ENCODE measurements around the gene TLCD1. TPM values are rescaled to one million over a fixed set of nuclear protein-coding genes. Genes with fewer than 3 reads are reported as not detected.
A peak's percentile ranks its signal among the peaks of the same experiment; 100 is the strongest.

The TLCD1 gene
- total and polyA plus RNA-seq, 10 of the 15 experiments (the other 5 are each of a cell fraction or from before 2014, with no cell fraction given), result 2.9 to 19.8 (median 7.7) TPM

DNA sequence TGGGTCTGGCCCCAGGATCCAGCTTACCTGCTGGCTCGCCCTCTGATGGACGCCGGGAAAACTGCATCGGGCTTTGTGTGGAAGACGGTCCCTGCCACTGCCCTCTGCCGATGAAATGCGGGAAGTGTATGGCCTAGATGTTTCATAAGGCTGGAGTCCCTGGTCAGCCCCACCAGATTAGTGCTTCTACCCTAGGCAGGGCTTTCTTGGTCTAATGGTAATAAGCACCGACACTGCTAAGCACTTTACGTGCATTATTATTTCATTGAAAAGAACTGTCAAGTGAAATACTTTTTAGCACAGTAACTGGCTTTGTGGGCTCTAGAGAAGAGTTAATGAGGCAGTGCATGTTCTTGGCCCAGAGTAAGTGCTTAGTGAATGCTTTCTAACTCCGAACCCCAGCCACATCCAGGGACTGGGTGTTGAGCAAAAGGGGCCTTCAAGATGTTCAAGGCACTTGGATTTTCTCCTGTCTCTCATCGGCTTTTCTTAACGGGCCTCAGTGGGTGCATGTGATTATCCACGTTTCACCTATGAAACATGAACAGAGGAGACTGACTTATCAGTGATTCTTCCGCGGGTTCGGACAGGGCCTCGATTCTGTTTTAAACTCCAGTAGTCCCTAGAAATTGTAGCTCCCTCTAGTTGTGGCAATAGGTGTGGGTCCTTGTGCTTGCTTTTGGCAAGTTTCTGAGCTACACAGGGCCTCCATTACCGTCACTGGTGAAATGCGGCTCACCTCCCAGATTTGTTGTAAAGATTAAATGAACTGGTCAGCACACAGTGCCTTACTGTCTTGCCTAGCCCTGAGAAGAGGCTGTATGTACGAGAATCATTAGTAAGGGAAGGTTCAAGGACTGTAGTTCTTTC is 24.4 kb upstream of the TLCD1 start (continued):
- TF ChIP-seq, protein P1, sequence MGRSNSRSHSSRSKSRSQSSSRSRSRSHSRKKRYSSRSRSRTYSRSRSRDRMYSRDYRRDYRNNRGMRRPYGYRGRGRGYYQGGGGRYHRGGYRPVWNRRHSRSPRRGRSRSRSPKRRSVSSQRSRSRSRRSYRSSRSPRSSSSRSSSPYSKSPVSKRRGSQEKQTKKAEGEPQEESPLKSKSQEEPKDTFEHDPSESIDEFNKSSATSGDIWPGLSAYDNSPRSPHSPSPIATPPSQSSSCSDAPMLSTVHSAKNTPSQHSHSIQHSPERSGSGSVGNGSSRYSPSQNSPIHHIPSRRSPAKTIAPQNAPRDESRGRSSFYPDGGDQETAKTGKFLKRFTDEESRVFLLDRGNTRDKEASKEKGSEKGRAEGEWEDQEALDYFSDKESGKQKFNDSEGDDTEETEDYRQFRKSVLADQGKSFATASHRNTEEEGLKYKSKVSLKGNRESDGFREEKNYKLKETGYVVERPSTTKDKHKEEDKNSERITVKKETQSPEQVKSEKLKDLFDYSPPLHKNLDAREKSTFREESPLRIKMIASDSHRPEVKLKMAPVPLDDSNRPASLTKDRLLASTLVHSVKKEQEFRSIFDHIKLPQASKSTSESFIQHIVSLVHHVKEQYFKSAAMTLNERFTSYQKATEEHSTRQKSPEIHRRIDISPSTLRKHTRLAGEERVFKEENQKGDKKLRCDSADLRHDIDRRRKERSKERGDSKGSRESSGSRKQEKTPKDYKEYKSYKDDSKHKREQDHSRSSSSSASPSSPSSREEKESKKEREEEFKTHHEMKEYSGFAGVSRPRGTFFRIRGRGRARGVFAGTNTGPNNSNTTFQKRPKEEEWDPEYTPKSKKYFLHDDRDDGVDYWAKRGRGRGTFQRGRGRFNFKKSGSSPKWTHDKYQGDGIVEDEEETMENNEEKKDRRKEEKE (IDR thresholded peaks at IDR 0.05), result no peak
- peak; percentile 61 for TF ChIP-seq RUNX3 (IDR thresholded peaks at IDR 0.05; ENCODE audit: low read length)
- TF ChIP-seq POLR2A (IDR thresholded peaks at IDR 0.05; ENCODE audit: low read depth, low read length), result peak; percentile 78
- no peak for TF ChIP-seq KDM1A (IDR thresholded peaks at IDR 0.05; ENCODE audit: borderline replicate concordance)
- no peak for TF ChIP-seq NR2C2 (IDR thresholded peaks at IDR 0.05; ENCODE audit: borderline replicate concordance, control insufficient read depth, insufficient read length, low read depth)
- TF ChIP-seq DPF2 (IDR thresholded peaks at IDR 0.05), result no peak
- no peak for TF ChIP-seq MEF2A (IDR thresholded peaks at IDR 0.05; ENCODE audit: insufficient read depth, low read depth, low read length)
- TF ChIP-seq, protein P2, sequence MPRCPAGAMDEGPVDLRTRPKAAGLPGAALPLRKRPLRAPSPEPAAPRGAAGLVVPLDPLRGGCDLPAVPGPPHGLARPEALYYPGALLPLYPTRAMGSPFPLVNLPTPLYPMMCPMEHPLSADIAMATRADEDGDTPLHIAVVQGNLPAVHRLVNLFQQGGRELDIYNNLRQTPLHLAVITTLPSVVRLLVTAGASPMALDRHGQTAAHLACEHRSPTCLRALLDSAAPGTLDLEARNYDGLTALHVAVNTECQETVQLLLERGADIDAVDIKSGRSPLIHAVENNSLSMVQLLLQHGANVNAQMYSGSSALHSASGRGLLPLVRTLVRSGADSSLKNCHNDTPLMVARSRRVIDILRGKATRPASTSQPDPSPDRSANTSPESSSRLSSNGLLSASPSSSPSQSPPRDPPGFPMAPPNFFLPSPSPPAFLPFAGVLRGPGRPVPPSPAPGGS (IDR thresholded peaks at IDR 0.05; ENCODE audit: borderline replicate concordance, insufficient read depth, low read depth, low read length, poor library complexity, severe bottlenecking), result peak; percentile 55
- peak; percentile 8; the same call in 1 of the 2 replicates for TF ChIP-seq ZNF384 (IDR thresholded peaks at IDR 0.05; ENCODE audit: borderline replicate concordance, low read depth, low read length)
- TF ChIP-seq SMARCA5 (IDR thresholded peaks at IDR 0.05), result peak; percentile 97; the same call in 1 of the 2 replicates
- TF ChIP-seq, protein P3, sequence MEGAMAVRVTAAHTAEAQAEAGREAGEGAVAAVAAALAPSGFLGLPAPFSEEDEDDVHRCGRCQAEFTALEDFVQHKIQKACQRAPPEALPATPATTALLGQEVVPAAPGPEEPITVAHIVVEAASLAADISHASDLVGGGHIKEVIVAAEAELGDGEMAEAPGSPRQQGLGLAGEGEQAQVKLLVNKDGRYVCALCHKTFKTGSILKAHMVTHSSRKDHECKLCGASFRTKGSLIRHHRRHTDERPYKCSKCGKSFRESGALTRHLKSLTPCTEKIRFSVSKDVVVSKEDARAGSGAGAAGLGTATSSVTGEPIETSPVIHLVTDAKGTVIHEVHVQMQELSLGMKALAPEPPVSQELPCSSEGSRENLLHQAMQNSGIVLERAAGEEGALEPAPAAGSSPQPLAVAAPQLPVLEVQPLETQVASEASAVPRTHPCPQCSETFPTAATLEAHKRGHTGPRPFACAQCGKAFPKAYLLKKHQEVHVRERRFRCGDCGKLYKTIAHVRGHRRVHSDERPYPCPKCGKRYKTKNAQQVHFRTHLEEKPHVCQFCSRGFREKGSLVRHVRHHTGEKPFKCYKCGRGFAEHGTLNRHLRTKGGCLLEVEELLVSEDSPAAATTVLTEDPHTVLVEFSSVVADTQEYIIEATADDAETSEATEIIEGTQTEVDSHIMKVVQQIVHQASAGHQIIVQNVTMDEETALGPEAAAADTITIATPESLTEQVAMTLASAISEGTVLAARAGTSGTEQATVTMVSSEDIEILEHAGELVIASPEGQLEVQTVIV (IDR thresholded peaks at IDR 0.05; ENCODE audit: borderline replicate concordance, partially characterized antibody), result no peak
- TF ChIP-seq, protein P4, sequence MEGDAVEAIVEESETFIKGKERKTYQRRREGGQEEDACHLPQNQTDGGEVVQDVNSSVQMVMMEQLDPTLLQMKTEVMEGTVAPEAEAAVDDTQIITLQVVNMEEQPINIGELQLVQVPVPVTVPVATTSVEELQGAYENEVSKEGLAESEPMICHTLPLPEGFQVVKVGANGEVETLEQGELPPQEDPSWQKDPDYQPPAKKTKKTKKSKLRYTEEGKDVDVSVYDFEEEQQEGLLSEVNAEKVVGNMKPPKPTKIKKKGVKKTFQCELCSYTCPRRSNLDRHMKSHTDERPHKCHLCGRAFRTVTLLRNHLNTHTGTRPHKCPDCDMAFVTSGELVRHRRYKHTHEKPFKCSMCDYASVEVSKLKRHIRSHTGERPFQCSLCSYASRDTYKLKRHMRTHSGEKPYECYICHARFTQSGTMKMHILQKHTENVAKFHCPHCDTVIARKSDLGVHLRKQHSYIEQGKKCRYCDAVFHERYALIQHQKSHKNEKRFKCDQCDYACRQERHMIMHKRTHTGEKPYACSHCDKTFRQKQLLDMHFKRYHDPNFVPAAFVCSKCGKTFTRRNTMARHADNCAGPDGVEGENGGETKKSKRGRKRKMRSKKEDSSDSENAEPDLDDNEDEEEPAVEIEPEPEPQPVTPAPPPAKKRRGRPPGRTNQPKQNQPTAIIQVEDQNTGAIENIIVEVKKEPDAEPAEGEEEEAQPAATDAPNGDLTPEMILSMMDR (IDR thresholded peaks at IDR 0.05 in 2 of 3, conservative IDR thresholded peaks at IDR 0.05 in 1 of 3; ENCODE audit: control insufficient read depth in 2 of 3, extremely low read depth in 1 of 3, insufficient read depth in 1 of 3, low read depth in 3 of 3, low read length in 3 of 3), result peak; percentile 100; a peak in 5 of 6 replicates
- no peak for TF ChIP-seq CHD1 (IDR thresholded peaks at IDR 0.05; ENCODE audit: low read depth, low read length)
- no peak for TF ChIP-seq RCOR1 (conservative IDR thresholded peaks at IDR 0.05; ENCODE audit: low read depth, low read length)
- TF ChIP-seq ZNF207 (IDR thresholded peaks at IDR 0.05; ENCODE audit: borderline replicate concordance), result peak; percentile 82
- no peak for TF ChIP-seq SPI1 (IDR thresholded peaks at IDR 0.05; ENCODE audit: borderline replicate concordance, insufficient read depth, low read depth, low read length)
- no peak for TF ChIP-seq STAT3 (IDR thresholded peaks at IDR 0.05; ENCODE audit: low read depth, low read length)
- no peak for TF ChIP-seq RBBP5 (conservative IDR thresholded peaks at IDR 0.05)
- TF ChIP-seq YY1 (IDR thresholded peaks at IDR 0.05; ENCODE audit: low read depth, low read length), result peak; percentile 87
- no peak for TF ChIP-seq EED (IDR thresholded peaks at IDR 0.05; ENCODE audit: low read depth)
- TF ChIP-seq MYB (IDR thresholded peaks at IDR 0.05; ENCODE audit: borderline replicate concordance, low read depth, low read length), result no peak

All from GM12878 (cell line).